Measurements from ENCODE around the gene ARSG. TPM values are rescaled to one million over a fixed set of nuclear protein-coding genes. Genes with fewer than 3 reads are reported as not detected.
A peak's percentile ranks its signal among the peaks of the same experiment; 100 is the strongest.

The ARSG gene
- total and polyA plus RNA-seq, 9 of the 15 experiments (the other 6 are each of a cell fraction or from before 2014, with no cell fraction given): 1.0 to 5.6 (median 1.8) TPM

GRCh38 chr17:68291836-68292688 is 767 bp downstream of the ARSG start (continued):
- TF ChIP-seq MGA (IDR thresholded peaks at IDR 0.05): peak; percentile 77
- TF ChIP-seq NR2C1 (IDR thresholded peaks at IDR 0.05): no peak
- TF ChIP-seq NR2C1 (tag; IDR thresholded peaks at IDR 0.05): no peak
- no peak for TF ChIP-seq NR1H2 (CRISPR knock-in tag; IDR thresholded peaks at IDR 0.05)
- TF ChIP-seq TCF7 (IDR thresholded peaks at IDR 0.05; ENCODE audit: borderline replicate concordance): no peak
- no peak for TF ChIP-seq JUN (IDR thresholded peaks at IDR 0.05; ENCODE audit: borderline replicate concordance, low read depth, low read length)
- no peak for TF ChIP-seq JUN (CRISPR knock-in tag; IDR thresholded peaks at IDR 0.05; ENCODE audit: borderline replicate concordance)
- no peak for TF ChIP-seq RFX7 (CRISPR knock-in tag; IDR thresholded peaks at IDR 0.05)
- no peak for TF ChIP-seq ZNF121 (CRISPR knock-in tag; conservative IDR thresholded peaks at IDR 0.05)
- no peak for TF ChIP-seq CSDE1 (IDR thresholded peaks at IDR 0.05)
- no peak for TF ChIP-seq ZNF696 (CRISPR knock-in tag; conservative IDR thresholded peaks at IDR 0.05)
